ENCODE results near the gene TRAPPC14. TPM values are rescaled to one million over a fixed set of nuclear protein-coding genes. Genes with fewer than 3 reads are reported as not detected.

Gene TRAPPC14
- total RNA-seq, 1 donor from 2014 or later = 4.3 TPM

DNA sequence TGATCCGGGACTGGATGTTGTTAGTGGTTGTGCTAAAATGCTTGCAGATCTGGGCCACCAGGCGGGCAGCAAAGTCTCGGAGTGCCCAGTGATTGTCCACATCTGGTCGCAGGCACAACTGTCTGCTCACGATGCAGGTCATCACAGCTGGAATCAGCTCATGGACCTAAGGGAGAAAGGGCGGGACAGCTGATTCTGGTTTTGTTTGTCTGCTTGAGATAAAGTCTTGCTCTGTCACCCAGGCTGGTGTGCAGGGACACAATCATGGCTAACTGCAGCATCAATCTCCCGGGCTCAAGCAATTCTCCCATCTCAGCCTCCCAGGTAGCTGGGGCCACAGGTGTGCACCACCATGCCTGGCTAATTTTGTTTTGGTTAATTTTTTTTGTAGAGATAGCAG lies 47.4 kb downstream of the TRAPPC14 start:
- Mint-ChIP-seq H3K36me3 (peaks cover 17% of the 10 kb centered on the region), H3K9me3 (no peaks in the 10 kb centered on the region), H3K4me1 (peaks cover 2% of the 10 kb centered on the region), H3K27ac (no peak overlapping the region), H3K27me3 (ENCODE audit: insufficient read depth, low read depth) (peaks cover 5% of the 10 kb centered on the region), H3K4me3 (no peak overlapping the region)
- TF ChIP-seq EZH2 (IDR thresholded peaks at IDR 0.05) = no peak
- TF ChIP-seq, protein P1, sequence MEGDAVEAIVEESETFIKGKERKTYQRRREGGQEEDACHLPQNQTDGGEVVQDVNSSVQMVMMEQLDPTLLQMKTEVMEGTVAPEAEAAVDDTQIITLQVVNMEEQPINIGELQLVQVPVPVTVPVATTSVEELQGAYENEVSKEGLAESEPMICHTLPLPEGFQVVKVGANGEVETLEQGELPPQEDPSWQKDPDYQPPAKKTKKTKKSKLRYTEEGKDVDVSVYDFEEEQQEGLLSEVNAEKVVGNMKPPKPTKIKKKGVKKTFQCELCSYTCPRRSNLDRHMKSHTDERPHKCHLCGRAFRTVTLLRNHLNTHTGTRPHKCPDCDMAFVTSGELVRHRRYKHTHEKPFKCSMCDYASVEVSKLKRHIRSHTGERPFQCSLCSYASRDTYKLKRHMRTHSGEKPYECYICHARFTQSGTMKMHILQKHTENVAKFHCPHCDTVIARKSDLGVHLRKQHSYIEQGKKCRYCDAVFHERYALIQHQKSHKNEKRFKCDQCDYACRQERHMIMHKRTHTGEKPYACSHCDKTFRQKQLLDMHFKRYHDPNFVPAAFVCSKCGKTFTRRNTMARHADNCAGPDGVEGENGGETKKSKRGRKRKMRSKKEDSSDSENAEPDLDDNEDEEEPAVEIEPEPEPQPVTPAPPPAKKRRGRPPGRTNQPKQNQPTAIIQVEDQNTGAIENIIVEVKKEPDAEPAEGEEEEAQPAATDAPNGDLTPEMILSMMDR (IDR thresholded peaks at IDR 0.05) = no peak
- no peak for TF ChIP-seq EZH2phosphoT487 (IDR thresholded peaks at IDR 0.05)
- Histone ChIP-seq H3K4me1 (no peaks in the 10 kb centered on the region), H4K20me1 (ENCODE audit: low read depth) (no peaks in the 10 kb centered on the region), H3K36me3 (no peaks in the 10 kb centered on the region), H3K27ac (no peak overlapping the region), H3F3A (ENCODE audit: low read depth) (peaks cover 3% of the 10 kb centered on the region), H3K27me3 (no peaks in the 10 kb centered on the region), H3K9me3 (ENCODE audit: low read depth) (no peaks in the 10 kb centered on the region), H3K4me3 (no peak overlapping the region), H3K79me2 (ENCODE audit: low read depth) (no peaks in the 10 kb centered on the region), H3K4me2 (no peak overlapping the region), H3K9ac (no peak overlapping the region), H2AFZ (replicated peaks) (no peak overlapping the region)
- DNase-seq (ENCODE audit: low spot score) = no peak

DNA sequence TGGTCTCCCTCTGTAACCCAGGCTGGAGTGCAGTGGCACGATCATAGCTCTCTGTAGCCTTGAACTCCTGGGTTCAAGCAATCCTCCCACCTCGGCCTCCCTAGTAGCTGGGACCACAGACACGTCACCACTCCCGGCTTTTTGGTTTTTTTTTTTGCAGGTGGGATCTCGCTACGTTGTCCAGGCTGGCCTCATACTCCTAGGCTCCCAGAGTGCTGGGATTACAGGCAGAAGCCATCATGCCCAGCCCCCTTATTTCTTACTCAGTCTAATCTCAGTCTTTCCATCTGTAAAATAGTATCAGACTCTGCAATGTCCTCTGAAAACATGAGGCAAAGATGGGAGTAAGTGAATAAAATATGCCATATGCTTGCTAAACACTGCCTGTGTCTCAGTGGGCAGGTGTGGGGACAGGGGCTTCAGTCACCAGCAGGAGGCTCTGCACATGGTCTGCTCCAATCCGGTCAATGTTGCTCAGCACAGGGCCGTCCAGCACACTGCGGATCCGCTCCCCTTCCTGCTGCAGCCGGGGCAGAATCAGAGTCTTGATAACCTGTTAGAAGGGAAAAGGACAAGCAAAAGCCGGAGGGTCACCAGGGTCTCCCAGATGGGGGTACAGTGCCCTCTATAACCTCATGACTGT lies 48.9 kb downstream of the TRAPPC14 start:
- H3K27me3 ChIP-seq = no peaks in the 10 kb centered on the region
- no peak for DNase-seq (ENCODE audit: low spot score)
- TF ChIP-seq EZH2 (IDR thresholded peaks at IDR 0.05) (no peak), EZH2phosphoT487 (IDR thresholded peaks at IDR 0.05) (no peak)
- TF ChIP-seq, protein P1 (IDR thresholded peaks at IDR 0.05) = no peak
- Mint-ChIP-seq H3K36me3 (peaks cover 14% of the 10 kb centered on the region), H3K27me3 (ENCODE audit: insufficient read depth, low read depth) (peaks cover 7% of the 10 kb centered on the region), H3K27ac (no peak overlapping the region), H3K4me1 (peaks cover 2% of the 10 kb centered on the region), H3K9me3 (no peaks in the 10 kb centered on the region), H3K4me3 (no peak overlapping the region)
- H2AFZ ChIP-seq (replicated peaks) = no peak overlapping the region
- no peaks in the 10 kb centered on the region for H3K9me3 ChIP-seq (ENCODE audit: low read depth)
- H3K27ac ChIP-seq = no peak overlapping the region
- H3K4me1 ChIP-seq = no peaks in the 10 kb centered on the region
- H3K36me3 ChIP-seq = no peaks in the 10 kb centered on the region
- H3F3A ChIP-seq (ENCODE audit: low read depth) = peaks cover 3% of the 10 kb centered on the region
- H3K4me3 ChIP-seq = no peak overlapping the region
- H3K79me2 ChIP-seq (ENCODE audit: low read depth) = no peaks in the 10 kb centered on the region
- H3K9ac ChIP-seq = no peak overlapping the region
- no peaks in the 10 kb centered on the region for H4K20me1 ChIP-seq (ENCODE audit: low read depth)
- H3K4me2 ChIP-seq = no peak overlapping the region

DNA sequence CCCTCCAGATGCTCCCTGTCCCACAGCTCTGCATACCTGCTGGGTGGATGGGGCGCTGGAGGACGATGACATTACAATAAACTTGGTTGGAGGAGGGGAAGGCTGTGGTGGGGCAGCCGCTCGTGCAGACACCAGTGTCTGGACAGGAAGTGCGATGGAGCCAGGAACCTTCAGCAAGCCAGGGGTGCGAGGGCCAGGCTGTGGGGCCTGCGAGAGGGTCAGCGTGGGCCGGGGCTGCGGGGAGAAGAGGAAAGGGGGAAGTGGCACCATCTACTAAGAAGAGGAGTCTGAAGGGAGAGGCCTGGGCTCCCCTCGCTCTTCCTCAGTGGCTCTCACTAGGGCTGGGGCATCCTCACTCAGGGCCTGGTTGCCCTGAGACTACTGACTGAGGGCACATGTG lies 50.6 kb downstream of the TRAPPC14 start:
- H3K4me1 Mint-ChIP-seq = peaks cover 10% of the 10 kb centered on the region
- no peaks in the 10 kb centered on the region for H3K27me3 ChIP-seq
- peaks cover 20% of the 10 kb centered on the region for H3K36me3 Mint-ChIP-seq
- no peak overlapping the region for H3K27ac ChIP-seq
- DNase-seq (ENCODE audit: low spot score) = no peak
- peaks cover 10% of the 10 kb centered on the region for H3K27me3 Mint-ChIP-seq (ENCODE audit: insufficient read depth, low read depth)
- H3K4me3 Mint-ChIP-seq = no peak overlapping the region
- H4K20me1 ChIP-seq (ENCODE audit: low read depth) = no peaks in the 10 kb centered on the region
- no peak overlapping the region for H2AFZ ChIP-seq (replicated peaks)
- H3K27ac Mint-ChIP-seq = no peak overlapping the region
- no peaks in the 10 kb centered on the region for H3K4me1 ChIP-seq
- peaks cover under 1% of the 10 kb centered on the region for H3K79me2 ChIP-seq (ENCODE audit: low read depth)
- no peaks in the 10 kb centered on the region for H3K9me3 ChIP-seq (ENCODE audit: low read depth)
- H3K4me3 ChIP-seq = no peak overlapping the region
- no peaks in the 10 kb centered on the region for H3K36me3 ChIP-seq
- TF ChIP-seq EZH2 (IDR thresholded peaks at IDR 0.05) (no peak), EZH2phosphoT487 (IDR thresholded peaks at IDR 0.05) (no peak)
- TF ChIP-seq, protein P1 (IDR thresholded peaks at IDR 0.05) = no peak
- H3K9me3 Mint-ChIP-seq = no peaks in the 10 kb centered on the region
- peaks cover 3% of the 10 kb centered on the region for H3F3A ChIP-seq (ENCODE audit: low read depth)
- no peak overlapping the region for H3K9ac ChIP-seq
- H3K4me2 ChIP-seq = no peak overlapping the region

Measured in neural progenitor cell (in vitro differentiated cells).